PC-3 (cell line): ENCODE measurements around the gene TSGA10. TPM values are rescaled to one million over a fixed set of nuclear protein-coding genes. Genes with fewer than 3 reads are reported as not detected.

Experiments
- ATAC-seq: fragments of 200-7000 bp; cut with Tn5 transposase; 2 replicates; pipeline ENCODE4 v1.9.1; 2020; ENCODE audit warnings: mild to moderate bottlenecking, moderate library complexity
- BruUV-seq: library from RNA; stranded (reverse); fragments of 400-500 nt; replicated peaks from 2 replicates; lab custom pipeline; 2021; lab: Mats Ljungman, UMichigan
- CTCF ChIA-PET: fragments of 300-600 bp; sonication (Branson Sonifier 250); formaldehyde crosslinking; loops from one replicate; lab custom pipeline; 2022; ENCODE audit warnings: antibody characterized with exemption; lab: Charles Lee
- POLR2A ChIA-PET: fragments of 300-600 bp; sonication (Branson Sonifier 250); formaldehyde crosslinking; loops from one replicate; lab custom pipeline; 2022; ENCODE audit warnings: antibody characterized with exemption; ENCODE audit not compliant: unreplicated experiment; lab: Charles Lee
- DNase-seq: peaks from one replicate; pipeline ENCODE4 v3.0.0-alpha.2; 2015
- H2AFZ ChIP-seq: fragments of 300-600 bp; sonication (generic); 2 replicates; pipeline ENCODE4 v1.6.0; 2016; ENCODE audit warnings: antibody characterized with exemption, low read length
- H3F3A ChIP-seq: fragments of 300-600 bp; sonication (generic); one replicate; pipeline ENCODE4 v1.6.0; 2017; ENCODE audit warnings: antibody characterized with exemption, low read length, control low read depth, mild to moderate bottlenecking; ENCODE audit not compliant: unreplicated experiment
- H3K27ac ChIP-seq: fragments of 300-600 bp; sonication (generic); 2 replicates; pipeline ENCODE4 v1.5.1; 2016; ENCODE audit warnings: mild to moderate bottlenecking, low read length
- H3K27me3 ChIP-seq: fragments of 300-600 bp; sonication (generic); 2 replicates; pipeline ENCODE4 v1.6.1; 2016; ENCODE audit warnings: low read length, mixed read lengths
- H3K36me3 ChIP-seq: fragments of 300-600 bp; sonication (generic); 2 replicates; pipeline ENCODE4 v1.6.1; 2016; ENCODE audit warnings: low read depth, mixed run types, low read length, mixed read lengths
- H3K4me1 ChIP-seq: fragments of 300-600 bp; sonication (generic); 2 replicates; pipeline ENCODE4 v1.5.1; 2016; ENCODE audit warnings: low read length; ENCODE audit not compliant: insufficient read depth
- H3K4me2 ChIP-seq: fragments of 300-600 bp; sonication (generic); 2 replicates; pipeline ENCODE4 v1.6.0; 2016; ENCODE audit warnings: low read length
- H3K4me3 ChIP-seq: fragments of 300-600 bp; sonication (generic); 2 replicates; pipeline ENCODE4 v1.5.1; 2016; ENCODE audit warnings: mild to moderate bottlenecking, low read length, mixed read lengths
- H3K79me2 ChIP-seq: fragments of 300-600 bp; sonication (generic); 2 replicates; pipeline ENCODE4 v1.6.1; 2017; ENCODE audit warnings: low read length, mixed read lengths
- H3K9ac ChIP-seq: fragments of 300-600 bp; sonication (generic); 2 replicates; pipeline ENCODE4 v1.6.0; 2016; ENCODE audit warnings: mild to moderate bottlenecking, low read length
- H3K9me2 ChIP-seq: fragments of 300-600 bp; sonication (generic); replicated peaks from 2 replicates; pipeline ENCODE4 v1.6.1; 2016; ENCODE audit warnings: mixed run types, low read length, mixed read lengths
- H3K9me3 ChIP-seq: fragments of 300-600 bp; sonication (generic); 2 replicates; pipeline ENCODE4 v1.6.1; 2016; ENCODE audit warnings: low read length, mixed read lengths
- H4K20me1 ChIP-seq: fragments of 300-600 bp; sonication (generic); 2 replicates; pipeline ENCODE4 v1.6.1; 2016; ENCODE audit warnings: low read length, mixed read lengths
- EZH2 ChIP-seq: fragments of 300-600 bp; sonication (generic); IDR thresholded peaks from one replicate; pipeline ENCODE4 v1.6.1; 2017; ENCODE audit warnings: antibody characterized with exemption, mild to moderate bottlenecking, low read length; ENCODE audit not compliant: unreplicated experiment
- EZH2phosphoT487 ChIP-seq: fragments of 300-600 bp; sonication (generic); IDR thresholded peaks from 2 replicates; pipeline ENCODE4 v1.6.1; 2018; ENCODE audit warnings: mild to moderate bottlenecking, antibody characterized with exemption, low read length, borderline replicate concordance
- intact Hi-C: fragments of 100-400 bp; cut with micrococcal nuclease; formaldehyde crosslinking; loops from 2 replicates; pipeline ENCODE4 v1.9.0; 2023
- total RNA-seq: library from RNA; depleted of rRNA; stranded (reverse); fragments of >200 nt; gene quantifications from 2 replicates; pipeline ENCODE4 v1.2.3, GENCODE V29; 2014
- TF ChIP-seq, protein P1 (sequence below): fragments of 300-600 bp; sonication (generic); conservative IDR thresholded peaks from 2 replicates; pipeline ENCODE4 v1.5.1; 2017; ENCODE audit warnings: antibody characterized with exemption, low read depth, mild to moderate bottlenecking, low read length

TSGA10 gene
- total RNA-seq, 1 experiment from 2014 or later, result 8.9 TPM

- intact Hi-C loops, result loop anchor here (10.0 kb wide), 1 partner anchor 68 kb away; no protein-coding TSS in a partner anchor
- Histone ChIP-seq H3K9ac (no peak overlapping the region), H3K9me2 (no peaks in the 10 kb centered on the region), H3K36me3 (0 out of 2 replicates have a peak, but pooled peaks cover 2% of the 10 kb centered on the region), H3K79me2 (peaks cover 25% of the 10 kb centered on the region), H2AFZ (no peak overlapping the region), H3K27me3 (no peaks in the 10 kb centered on the region), H3K27ac (no peak overlapping the region), H3F3A (no peaks in the 10 kb centered on the region), H3K4me2 (no peak overlapping the region), H3K4me1 (peaks cover 21% of the 10 kb centered on the region), H3K9me3 (no peaks in the 10 kb centered on the region), H3K4me3 (no peak overlapping the region), H4K20me1 (no peaks in the 10 kb centered on the region)
- ATAC-seq, result no peak
- TF ChIP-seq EZH2, result no peak
- TF ChIP-seq, protein P1, sequence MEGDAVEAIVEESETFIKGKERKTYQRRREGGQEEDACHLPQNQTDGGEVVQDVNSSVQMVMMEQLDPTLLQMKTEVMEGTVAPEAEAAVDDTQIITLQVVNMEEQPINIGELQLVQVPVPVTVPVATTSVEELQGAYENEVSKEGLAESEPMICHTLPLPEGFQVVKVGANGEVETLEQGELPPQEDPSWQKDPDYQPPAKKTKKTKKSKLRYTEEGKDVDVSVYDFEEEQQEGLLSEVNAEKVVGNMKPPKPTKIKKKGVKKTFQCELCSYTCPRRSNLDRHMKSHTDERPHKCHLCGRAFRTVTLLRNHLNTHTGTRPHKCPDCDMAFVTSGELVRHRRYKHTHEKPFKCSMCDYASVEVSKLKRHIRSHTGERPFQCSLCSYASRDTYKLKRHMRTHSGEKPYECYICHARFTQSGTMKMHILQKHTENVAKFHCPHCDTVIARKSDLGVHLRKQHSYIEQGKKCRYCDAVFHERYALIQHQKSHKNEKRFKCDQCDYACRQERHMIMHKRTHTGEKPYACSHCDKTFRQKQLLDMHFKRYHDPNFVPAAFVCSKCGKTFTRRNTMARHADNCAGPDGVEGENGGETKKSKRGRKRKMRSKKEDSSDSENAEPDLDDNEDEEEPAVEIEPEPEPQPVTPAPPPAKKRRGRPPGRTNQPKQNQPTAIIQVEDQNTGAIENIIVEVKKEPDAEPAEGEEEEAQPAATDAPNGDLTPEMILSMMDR, result no peak
- no peak for TF ChIP-seq EZH2phosphoT487
- no TSS peak for BruUV-seq
- ChIA-PET CTCF (no interaction called here), POLR2A (no interaction called here)
- DNase-seq, result no peak
Observed at GRCh38 chr2:99152199-99152895, 2.4 kb downstream of the TSGA10 start.

GRCh38 chr2:99150706-99151105 is 4.0 kb downstream of the TSGA10 start:
- CTCF ChIA-PET, result no interaction called here
- no peak for TF ChIP-seq EZH2phosphoT487
- TF ChIP-seq EZH2, result no peak
- TF ChIP-seq, protein P1, result no peak
- Histone ChIP-seq H3K4me3 (no peak overlapping the region), H3F3A (no peaks in the 10 kb centered on the region), H3K27ac (no peak overlapping the region), H3K27me3 (no peaks in the 10 kb centered on the region), H3K9ac (no peak overlapping the region), H2AFZ (no peak overlapping the region), H3K36me3 (no peaks in the 10 kb centered on the region), H3K9me2 (no peaks in the 10 kb centered on the region), H4K20me1 (no peaks in the 10 kb centered on the region), H3K4me1 (peaks cover 17% of the 10 kb centered on the region), H3K4me2 (no peak overlapping the region), H3K79me2 (peaks cover 21% of the 10 kb centered on the region), H3K9me3 (no peaks in the 10 kb centered on the region)
- POLR2A ChIA-PET, result no interaction called here
- intact Hi-C loops, result loop anchor here (10.0 kb wide), 1 partner anchor 66 kb away; no protein-coding TSS in a partner anchor
- BruUV-seq, result no TSS peak
- no peak for ATAC-seq
- no peak for DNase-seq
